Liver (tissue), 9 donors: Measurements from ENCODE around the gene DCHS2. TPM values are rescaled to one million over a fixed set of nuclear protein-coding genes. Genes with fewer than 3 reads are reported as not detected.

Experiments
- DNase-seq: peaks from one replicate; pipeline ENCODE4 v3.0.0-alpha.2; 2017; ENCODE audit warnings: low spot score
- H3K27ac ChIP-seq, 2 donors: one replicate each; pipeline ENCODE4 v1.7.0; 2013; ENCODE audit warnings: inconsistent platforms in 2 of 2, low read length in 2 of 2, control low read depth in 1 of 2, low read depth in 1 of 2, mild to moderate bottlenecking in 1 of 2
- H3K27me3 ChIP-seq, 4 donors: one replicate each; pipeline versions ENCODE4 v1.6.1 to v1.7.0; 2013; ENCODE audit warnings: low read length in 3 of 4, inconsistent platforms in 1 of 4, mild to moderate bottlenecking in 1 of 4, moderate library complexity in 1 of 4; ENCODE audit not compliant: control insufficient read depth in 4 of 4, insufficient read depth in 4 of 4
- H3K36me3 ChIP-seq, 4 donors: one replicate each; pipeline versions ENCODE4 v1.6.1 to v1.7.0; 2013; ENCODE audit warnings: low read length in 3 of 4, mild to moderate bottlenecking in 3 of 4, low read depth in 1 of 4, moderate library complexity in 1 of 4; ENCODE audit not compliant: control insufficient read depth in 4 of 4, insufficient read depth in 3 of 4
- H3K4me1 ChIP-seq, 4 donors: one replicate each; pipeline versions ENCODE4 v1.6.1 to v1.7.0; 2013; ENCODE audit warnings: low read length in 3 of 4, mild to moderate bottlenecking in 3 of 4, moderate library complexity in 1 of 4; ENCODE audit not compliant: control insufficient read depth in 4 of 4, insufficient read depth in 4 of 4
- H3K4me3 ChIP-seq, 3 donors: one replicate each; pipeline versions ENCODE4 v1.6.1 to v1.7.0; 2013; ENCODE audit warnings: low read length in 3 of 3, control low read depth in 1 of 3, low read depth in 1 of 3, mild to moderate bottlenecking in 1 of 3
- H3K9ac ChIP-seq, 2 donors: one replicate each; pipeline ENCODE4 v1.7.0; 2013; ENCODE audit warnings: low read length in 2 of 2, mild to moderate bottlenecking in 2 of 2, moderate library complexity in 2 of 2, control low read depth in 1 of 2, low read depth in 1 of 2
- H3K9me3 ChIP-seq, 4 donors: one replicate each; pipeline versions ENCODE4 v1.6.1 to v1.7.0; 2013; ENCODE audit warnings: low read length in 3 of 4; ENCODE audit not compliant: control insufficient read depth in 4 of 4
- ATF3 ChIP-seq: IDR thresholded peaks from 2 replicates; pipeline ENCODE4 v1.6.1; 2016; ENCODE audit warnings: antibody characterized with exemption
- CTCF ChIP-seq: fragments of 150-350 bp; IDR thresholded peaks from 2 replicates; pipeline ENCODE4 v1.5.1; 2017; ENCODE audit warnings: improper control_type of control experiment, low read depth, low read length; ENCODE audit not compliant: missing input control
- EGR1 ChIP-seq, 2 donors: IDR thresholded peaks; 2 replicates each; pipeline ENCODE4 v1.6.1; 2016 to 2018; ENCODE audit warnings: antibody characterized with exemption in 2 of 2, low read depth in 2 of 2
- FOXA2 ChIP-seq: IDR thresholded peaks from 2 replicates; pipeline ENCODE4 v1.6.1; 2016; ENCODE audit warnings: antibody characterized with exemption
- GABPA ChIP-seq, 2 donors: IDR thresholded peaks in 1 of 2; conservative IDR thresholded peaks in 1 of 2; 2 replicates each; pipeline ENCODE4 v1.6.1; 2016; ENCODE audit warnings: antibody characterized with exemption in 2 of 2, mild to moderate bottlenecking in 1 of 2, moderate library complexity in 1 of 2
- HNF4A ChIP-seq, 2 donors: conservative IDR thresholded peaks; 2 replicates each; pipeline ENCODE4 v1.6.1; 2016; ENCODE audit warnings: antibody characterized with exemption in 2 of 2, mild to moderate bottlenecking in 2 of 2
- JUND ChIP-seq, 2 donors: IDR thresholded peaks; 2 replicates each; pipeline ENCODE4 v1.6.1; 2016; ENCODE audit warnings: antibody characterized with exemption in 2 of 2
- RAD21 ChIP-seq, 2 donors: IDR thresholded peaks; 2 replicates each; pipeline ENCODE4 v1.6.1; 2016; ENCODE audit warnings: antibody characterized with exemption in 2 of 2, mild to moderate bottlenecking in 2 of 2
- RXRA ChIP-seq, 2 donors: IDR thresholded peaks; 2 replicates each; pipeline ENCODE4 v1.6.1; 2017 to 2018; ENCODE audit warnings: antibody characterized with exemption in 2 of 2, mild to moderate bottlenecking in 1 of 2
- SP1 ChIP-seq: IDR thresholded peaks from 2 replicates; pipeline ENCODE4 v1.6.1; 2018; ENCODE audit warnings: antibody characterized with exemption, mild to moderate bottlenecking
- TAF1 ChIP-seq: conservative IDR thresholded peaks from 2 replicates; pipeline ENCODE4 v1.6.1; 2016; ENCODE audit warnings: antibody characterized with exemption, mild to moderate bottlenecking
- YY1 ChIP-seq: IDR thresholded peaks from 2 replicates; pipeline ENCODE4 v1.6.1; 2016; ENCODE audit warnings: antibody characterized with exemption, mild to moderate bottlenecking
- WGBS: extraction: QIAGEN DNeasy Blood & Tissue Kit; methylation state at CpG from one replicate; pipeline ENCODE4 v1.1.7; 2013; 5-methylcytosine and 5-hydroxymethylcytosine counted together
- polyA plus RNA-seq, 2 donors: library from polyadenylated mRNA; stranded (reverse) in 1 of 2; unstranded in 1 of 2; fragments of 200-250 nt in 1 of 2; fragments of >200 nt in 1 of 2; fragmentation: Nextera tagmentation in 1 of 2; extraction: Ambion mirVana in 1 of 2; gene quantifications; one replicate each; pipeline versions ENCODE4 v1.2.1 to v1.2.3, GENCODE V29; 2013 to 2015
- total RNA-seq, 2 donors: library from RNA; depleted of rRNA; stranded (reverse); fragments of >200 nt; gene quantifications; one replicate each; pipeline ENCODE4 v1.2.3, GENCODE V29; 2014
- donor health status: healthy.
- donor health status: healthy.
- donor health status: healthy.
- donor health status: healthy.
- donor health status: healthy.

The DCHS2 gene
- total and polyA plus RNA-seq, 4 donors, result 0.07 to 0.50 (median 0.09) TPM; not detected in 1

- TF ChIP-seq HNF4A (conservative IDR thresholded peaks at IDR 0.05) (no peak), ATF3 (no peak), CTCF (no peak), EGR1 (IDR thresholded peaks at IDR 0.05; ENCODE audit: low read depth in 2 of 2) (no peak), GABPA (IDR thresholded peaks at IDR 0.05 in 1 of 2, conservative IDR thresholded peaks at IDR 0.05 in 1 of 2) (no peak), RXRA (IDR thresholded peaks at IDR 0.05) (no peak), SP1 (no peak)
- Histone ChIP-seq H3K27ac (no peak overlapping the region), H3K27me3 (no peaks in the 10 kb centered on the region), H3K9me3 (no peaks in the 10 kb centered on the region), H3K4me1 (peaks cover 3 to 9% (median 6%) of the 10 kb centered on the region in 4 donors), H3K9ac (no peak overlapping the region), H3K4me3 (no peak overlapping the region), H3K36me3 (no peaks in the 10 kb centered on the region)
- no peak for DNase-seq
- WGBS, result 79% methylated on average over 6 of the region's 6 CpGs
These were observed 18.1 kb downstream of the DCHS2 start for GRCh38 chr4:154473497-154473896.

- no peaks in the 10 kb centered on the region for H3K27me3 ChIP-seq
- no peak for TF ChIP-seq YY1
- no peaks in the 10 kb centered on the region for H3K36me3 ChIP-seq
- H3K27ac ChIP-seq, result no peak overlapping the region
- WGBS, result 91% methylated on average over 1 of the region's 1 CpG
- no peak overlapping the region for H3K4me3 ChIP-seq
- no peak for DNase-seq
- H3K9me3 ChIP-seq, result no peaks in the 10 kb centered on the region
- H3K9ac ChIP-seq, result no peak overlapping the region
- H3K4me1 ChIP-seq, result peaks cover 3 to 9% (median 6%) of the 10 kb centered on the region in 4 donors
These were observed 18.7 kb downstream of the DCHS2 start for GRCh38 chr4:154472858-154473257.

GRCh38 chr4:154471526-154472331, 19.9 kb downstream of the DCHS2 start:
- H3K27me3 ChIP-seq, result no peaks in the 10 kb centered on the region
- WGBS, result 32% methylated on average over 4 of the region's 4 CpGs
- no peak for DNase-seq
- H3K9ac ChIP-seq, result no peak overlapping the region
- no peak overlapping the region for H3K4me3 ChIP-seq
- TF ChIP-seq GABPA (IDR thresholded peaks at IDR 0.05 in 1 of 2, conservative IDR thresholded peaks at IDR 0.05 in 1 of 2) (no peak), FOXA2 (peak; percentile 75), YY1 (peak; percentile 31), SP1 (peak; percentile 59), RAD21 (IDR thresholded peaks at IDR 0.05) (peak in 1 of 2 donors; percentile 5), JUND (IDR thresholded peaks at IDR 0.05) (no peak), RXRA (IDR thresholded peaks at IDR 0.05) (peak in 1 of 2 donors; percentile 27), TAF1 (no peak), HNF4A (conservative IDR thresholded peaks at IDR 0.05) (peak in 1 of 2 donors; percentile 13)
- no peaks in the 10 kb centered on the region for H3K9me3 ChIP-seq
- H3K27ac ChIP-seq, result peak overlapping the region in 1 of 2 donors; percentile 37
- peaks cover 3 to 9% (median 6%) of the 10 kb centered on the region in 4 donors for H3K4me1 ChIP-seq
- no peaks in the 10 kb centered on the region for H3K36me3 ChIP-seq
